Activated gamma-delta T cell treated with anti-CD3 and anti-CD28 coated beads, Interleukin-2, amount 50 U/mL, for 16 hours (primary cell): Measurements from ENCODE around the gene LRRTM4.

Source experiments
- DNase-seq: peaks from one replicate; pipeline ENCODE4 v3.0.0-alpha.2; 2020; ENCODE audit warnings: low read depth

Gene LRRTM4

GRCh38 chr2:77470096-77470495, 52.1 kb downstream of the LRRTM4 start:
- no peak for DNase-seq

GRCh38 chr2:77469106-77469505, 53.1 kb downstream of the LRRTM4 start:
- no peak for DNase-seq

GRCh38 chr2:77459840-77460239, 62.3 kb downstream of the LRRTM4 start:
- DNase-seq, result no peak

- no peak for DNase-seq
Observed at GRCh38 chr2:77458216-77458615, 64.0 kb downstream of the LRRTM4 start.

- no peak for DNase-seq
Observed at GRCh38 chr2:77457665-77458064, 64.5 kb downstream of the LRRTM4 start.

GRCh38 chr2:77443076-77443475, 79.1 kb downstream of the LRRTM4 start:
- no peak for DNase-seq

- DNase-seq, result no peak
Observed at GRCh38 chr2:77434880-77435279, 87.3 kb downstream of the LRRTM4 start.

GRCh38 chr2:77428946-77429345, 93.2 kb downstream of the LRRTM4 start:
- DNase-seq, result no peak

GRCh38 chr2:77421971-77422370, 100.2 kb downstream of the LRRTM4 start:
- no peak for DNase-seq

GRCh38 chr2:77418537-77418936, 103.6 kb downstream of the LRRTM4 start:
- no peak for DNase-seq

- no peak for DNase-seq
Observed at GRCh38 chr2:77404189-77404588, 118.0 kb downstream of the LRRTM4 start.

- no peak for DNase-seq
Observed at GRCh38 chr2:77398970-77399600, 123.1 kb downstream of the LRRTM4 start.

- no peak for DNase-seq
Observed at GRCh38 chr2:77397763-77398162, 124.4 kb downstream of the LRRTM4 start.

GRCh38 chr2:77395011-77395410, 127.2 kb downstream of the LRRTM4 start:
- DNase-seq, result no peak

GRCh38 chr2:77391119-77391518, 131.1 kb downstream of the LRRTM4 start:
- no peak for DNase-seq

GRCh38 chr2:77387324-77387723, 134.9 kb downstream of the LRRTM4 start:
- no peak for DNase-seq

- DNase-seq, result no peak
Observed at GRCh38 chr2:77372636-77373035, 149.5 kb downstream of the LRRTM4 start.

- no peak for DNase-seq
Observed at GRCh38 chr2:77370511-77370910, 151.7 kb downstream of the LRRTM4 start.

GRCh38 chr2:77363277-77363676, 158.9 kb downstream of the LRRTM4 start:
- DNase-seq, result no peak

- DNase-seq, result no peak
Observed at GRCh38 chr2:77348821-77349220, 173.4 kb downstream of the LRRTM4 start.

- DNase-seq, result no peak
Observed at GRCh38 chr2:77336013-77336412, 186.2 kb downstream of the LRRTM4 start.

- DNase-seq, result no peak
Observed at GRCh38 chr2:77328134-77328931, 193.8 kb downstream of the LRRTM4 start.

GRCh38 chr2:77325395-77325794, 196.8 kb downstream of the LRRTM4 start:
- DNase-seq, result no peak

GRCh38 chr2:77322431-77322830, 199.7 kb downstream of the LRRTM4 start:
- no peak for DNase-seq
